Measurements from ENCODE around the gene MLN.

Gene MLN

DNA sequence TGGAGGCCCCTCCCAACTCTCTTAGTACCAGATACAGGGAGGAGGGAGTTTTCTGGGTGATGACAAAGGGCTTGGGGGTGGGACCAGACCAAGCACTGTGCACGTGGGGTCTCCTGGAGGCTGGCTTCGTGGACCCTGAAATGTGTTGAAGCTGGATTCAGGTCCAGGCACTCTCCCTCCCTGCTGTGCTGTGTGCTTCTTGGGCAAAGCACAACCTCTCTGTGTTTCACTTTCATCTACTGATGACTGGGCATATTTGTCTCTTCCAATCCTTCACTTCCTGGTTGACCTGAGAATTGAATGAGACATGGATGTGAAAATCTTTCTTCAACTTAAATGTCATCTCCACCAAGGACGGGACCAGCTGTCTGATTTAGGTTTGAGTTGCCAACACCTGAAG is 14.5 kb upstream of the MLN start:
- Mint-ChIP-seq H3K4me3 (no peak overlapping the region), H3K27me3 (peaks cover 52% of the 10 kb centered on the region), H3K4me1 (peaks cover 6% of the 10 kb centered on the region), H3K27ac (ENCODE audit: low read depth) (no peak overlapping the region), H3K36me3 (ENCODE audit: insufficient read depth) (no peaks in the 10 kb centered on the region), H3K9me3 (no peaks in the 10 kb centered on the region)
- no peak for ATAC-seq (replicated peaks; ENCODE audit: extremely low read depth, poor library complexity, severe bottlenecking)
- DNase-seq (ENCODE audit: low spot score in 2 of 2) = no peak

DNA sequence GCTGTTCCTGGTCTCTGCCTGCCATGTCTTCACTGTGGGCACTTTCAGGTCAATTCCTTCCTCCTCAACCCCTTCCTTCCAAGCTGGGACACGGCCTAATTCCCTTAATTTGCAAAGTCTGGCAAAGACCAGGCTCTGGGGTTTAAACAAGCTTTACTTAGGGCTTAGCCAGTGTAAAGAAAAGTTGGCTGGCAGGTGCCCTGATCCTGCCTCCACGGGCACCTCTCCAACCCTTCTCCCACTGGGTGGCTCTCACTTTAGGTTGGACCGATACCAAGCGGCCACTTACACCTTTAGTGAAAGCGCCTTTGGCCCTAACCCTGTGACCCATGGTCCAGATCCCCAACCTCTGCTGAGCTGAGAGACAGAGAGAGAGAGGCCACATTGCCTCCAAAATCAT is 13.7 kb upstream of the MLN start:
- no peak overlapping the region for H3K4me3 Mint-ChIP-seq
- ATAC-seq (replicated peaks; ENCODE audit: extremely low read depth, poor library complexity, severe bottlenecking) (no peak), DNase-seq (ENCODE audit: low spot score in 2 of 2) (no peak)
- H3K4me1 Mint-ChIP-seq = peaks cover 6% of the 10 kb centered on the region
- no peak overlapping the region for H3K27ac Mint-ChIP-seq (ENCODE audit: low read depth)
- H3K27me3 Mint-ChIP-seq = peaks cover 52% of the 10 kb centered on the region
- H3K9me3 Mint-ChIP-seq = no peaks in the 10 kb centered on the region
- H3K36me3 Mint-ChIP-seq (ENCODE audit: insufficient read depth) = no peaks in the 10 kb centered on the region

- Mint-ChIP-seq H3K4me3 (no peak overlapping the region), H3K9me3 (no peaks in the 10 kb centered on the region), H3K27me3 (peaks cover 57% of the 10 kb centered on the region), H3K4me1 (peaks cover 6% of the 10 kb centered on the region), H3K27ac (ENCODE audit: low read depth) (no peak overlapping the region), H3K36me3 (ENCODE audit: insufficient read depth) (no peaks in the 10 kb centered on the region)
- no peak for DNase-seq (ENCODE audit: low spot score in 2 of 2)
- ATAC-seq (replicated peaks; ENCODE audit: extremely low read depth, poor library complexity, severe bottlenecking) = no peak
Measured at GRCh38 chr6:33816911-33817310, 13.1 kb upstream of the MLN start.

GRCh38 chr6:33815854-33816253 is 12.1 kb upstream of the MLN start:
- H3K27me3 Mint-ChIP-seq = peaks cover 68% of the 10 kb centered on the region
- H3K9me3 Mint-ChIP-seq = no peaks in the 10 kb centered on the region
- DNase-seq (ENCODE audit: low spot score in 2 of 2) = no peak
- H3K4me3 Mint-ChIP-seq = no peak overlapping the region
- ATAC-seq (replicated peaks; ENCODE audit: extremely low read depth, poor library complexity, severe bottlenecking) = no peak
- no peak overlapping the region for H3K27ac Mint-ChIP-seq (ENCODE audit: low read depth)
- H3K4me1 Mint-ChIP-seq = peaks cover 3% of the 10 kb centered on the region
- H3K36me3 Mint-ChIP-seq (ENCODE audit: insufficient read depth) = no peaks in the 10 kb centered on the region

DNA sequence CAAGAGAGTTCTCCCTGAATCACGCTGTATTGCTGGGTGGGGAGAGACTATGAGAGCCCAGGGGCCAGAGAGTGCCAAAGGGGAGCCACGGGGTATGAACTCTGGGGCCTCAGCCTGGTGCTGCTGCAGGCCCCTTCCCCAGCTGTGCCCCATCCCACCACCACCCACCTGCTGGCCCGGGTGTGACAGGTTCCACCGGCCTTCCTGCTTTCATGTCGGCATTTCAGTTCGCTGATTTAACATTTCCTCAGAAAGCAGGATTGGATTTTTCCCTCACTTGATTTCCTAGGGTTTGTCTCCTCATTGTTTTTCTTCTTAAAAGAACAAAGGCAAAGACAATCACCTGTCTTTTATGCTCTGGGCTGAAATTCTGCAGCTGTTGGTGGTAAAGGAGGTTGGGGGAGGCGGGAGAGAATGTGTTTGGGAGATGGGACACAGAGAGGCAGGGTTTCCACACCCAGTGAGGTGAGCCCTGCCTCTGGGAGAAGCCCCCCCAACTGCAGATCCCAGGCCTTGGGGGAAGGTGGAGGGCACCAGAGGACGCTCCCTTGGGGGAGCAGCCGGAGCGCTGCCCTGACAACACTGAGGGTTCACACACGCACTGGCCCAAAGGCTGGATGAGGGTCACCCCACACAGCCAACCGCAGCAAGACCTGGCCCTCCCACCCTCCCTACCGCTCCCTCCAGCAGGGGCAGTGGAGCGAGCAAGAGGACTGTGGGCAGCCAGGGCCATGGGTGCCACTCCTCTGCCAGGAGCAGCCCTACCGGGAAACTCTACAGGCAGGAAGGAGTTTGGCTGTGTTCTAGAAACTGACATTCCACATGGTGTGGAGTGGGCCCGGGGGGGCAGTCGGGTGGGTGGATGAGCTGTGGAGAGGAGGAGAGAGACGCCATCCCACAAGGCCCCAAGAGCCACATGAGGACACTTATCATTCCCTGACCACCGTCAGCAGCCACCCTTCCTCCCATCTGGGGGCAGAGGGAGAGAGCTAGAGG is 10.5 kb upstream of the MLN start:
- Mint-ChIP-seq H3K27me3 (peaks cover 79% of the 10 kb centered on the region), H3K36me3 (ENCODE audit: insufficient read depth) (no peaks in the 10 kb centered on the region), H3K9me3 (no peaks in the 10 kb centered on the region), H3K4me3 (no peak overlapping the region), H3K4me1 (peaks cover 5% of the 10 kb centered on the region), H3K27ac (ENCODE audit: low read depth) (no peak overlapping the region)
- DNase-seq (ENCODE audit: low spot score in 2 of 2) = no peak
- ATAC-seq (replicated peaks; ENCODE audit: extremely low read depth, poor library complexity, severe bottlenecking) = no peak

GRCh38 chr6:33813246-33813904 is 9.6 kb upstream of the MLN start:
- Mint-ChIP-seq H3K36me3 (ENCODE audit: insufficient read depth) (no peaks in the 10 kb centered on the region), H3K27me3 (peaks cover 89% of the 10 kb centered on the region), H3K4me3 (no peak overlapping the region), H3K27ac (ENCODE audit: low read depth) (no peak overlapping the region), H3K9me3 (no peaks in the 10 kb centered on the region), H3K4me1 (peaks cover 10% of the 10 kb centered on the region)
- ATAC-seq (replicated peaks; ENCODE audit: extremely low read depth, poor library complexity, severe bottlenecking) (no peak), DNase-seq (ENCODE audit: low spot score in 2 of 2) (no peak)

GRCh38 chr6:33812669-33813068 is 8.9 kb upstream of the MLN start:
- no peaks in the 10 kb centered on the region for H3K36me3 Mint-ChIP-seq (ENCODE audit: insufficient read depth)
- H3K9me3 Mint-ChIP-seq = no peaks in the 10 kb centered on the region
- ATAC-seq (replicated peaks; ENCODE audit: extremely low read depth, poor library complexity, severe bottlenecking) = no peak
- H3K4me1 Mint-ChIP-seq = peaks cover 17% of the 10 kb centered on the region
- H3K4me3 Mint-ChIP-seq = no peak overlapping the region
- H3K27me3 Mint-ChIP-seq = peaks cover 95% of the 10 kb centered on the region
- H3K27ac Mint-ChIP-seq (ENCODE audit: low read depth) = no peak overlapping the region
- peak in 1 of 2 donors; percentile 22 for DNase-seq (ENCODE audit: low spot score in 2 of 2)

- H3K27ac Mint-ChIP-seq (ENCODE audit: low read depth) = no peak overlapping the region
- H3K27me3 Mint-ChIP-seq = peaks cover 88% of the 10 kb centered on the region
- H3K4me3 Mint-ChIP-seq = no peak overlapping the region
- no peak for ATAC-seq (replicated peaks; ENCODE audit: extremely low read depth, poor library complexity, severe bottlenecking)
- peaks cover 28% of the 10 kb centered on the region for H3K4me1 Mint-ChIP-seq
- no peaks in the 10 kb centered on the region for H3K36me3 Mint-ChIP-seq (ENCODE audit: insufficient read depth)
- H3K9me3 Mint-ChIP-seq = no peaks in the 10 kb centered on the region
- no peak for DNase-seq (ENCODE audit: low spot score in 2 of 2)
Measured at GRCh38 chr6:33809594-33809993, 5.8 kb upstream of the MLN start.

DNA sequence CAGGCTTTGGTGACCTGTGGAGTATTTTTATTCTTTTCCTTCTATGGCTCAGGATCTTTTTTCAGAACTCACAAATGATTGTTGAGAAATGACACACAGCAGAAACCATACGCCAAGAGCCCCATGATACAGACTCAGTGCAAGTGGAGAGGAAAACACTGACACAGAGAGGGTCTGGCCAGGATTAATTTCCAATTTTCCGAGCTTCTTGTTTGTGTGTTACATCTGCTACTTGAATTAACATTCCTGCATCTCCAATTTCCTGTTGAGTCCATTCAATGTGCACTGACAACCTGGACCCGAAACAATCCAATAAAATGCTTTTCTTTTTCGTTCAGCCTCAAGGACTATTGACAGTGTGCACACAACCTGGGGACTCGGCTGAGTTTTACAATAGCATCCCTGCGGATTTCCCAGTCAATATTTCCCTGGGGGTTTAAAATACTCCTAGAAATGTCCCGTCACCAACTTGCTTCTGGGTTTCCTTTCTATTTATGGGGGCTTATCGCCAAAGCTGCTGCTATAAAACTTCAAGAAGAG is 4.9 kb upstream of the MLN start:
- Mint-ChIP-seq H3K4me3 (no peak overlapping the region), H3K4me1 (peaks cover 28% of the 10 kb centered on the region), H3K27ac (ENCODE audit: low read depth) (no peak overlapping the region), H3K36me3 (ENCODE audit: insufficient read depth) (no peaks in the 10 kb centered on the region), H3K27me3 (peaks cover 87% of the 10 kb centered on the region), H3K9me3 (no peaks in the 10 kb centered on the region)
- ATAC-seq (replicated peaks; ENCODE audit: extremely low read depth, poor library complexity, severe bottlenecking) (no peak), DNase-seq (ENCODE audit: low spot score in 2 of 2) (no peak)

DNA sequence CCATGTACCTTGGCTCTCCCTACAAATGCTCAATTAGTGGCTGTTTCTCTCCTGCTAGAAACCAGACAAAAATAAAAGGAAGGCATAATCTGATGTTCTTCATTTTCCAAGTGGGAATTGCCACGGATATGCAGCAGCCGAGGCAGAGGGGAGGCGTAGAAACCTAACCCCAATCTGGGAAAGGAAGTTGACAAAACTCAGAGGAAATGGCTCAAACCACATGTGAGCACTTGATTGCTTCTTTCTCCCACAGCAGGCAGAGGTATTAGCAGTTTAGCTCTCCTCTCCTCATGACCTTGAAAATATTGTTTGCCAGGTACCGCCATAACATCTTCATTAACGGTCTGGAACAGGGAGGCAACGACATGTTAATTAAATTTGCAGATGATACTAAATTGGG is 3.8 kb upstream of the MLN start:
- Mint-ChIP-seq H3K4me3 (peak overlapping the region; percentile 53), H3K27me3 (peaks cover 79% of the 10 kb centered on the region), H3K36me3 (ENCODE audit: insufficient read depth) (no peaks in the 10 kb centered on the region), H3K9me3 (no peaks in the 10 kb centered on the region), H3K27ac (ENCODE audit: low read depth) (peak overlapping the region; percentile 16), H3K4me1 (peaks cover 28% of the 10 kb centered on the region)
- no peak for DNase-seq (ENCODE audit: low spot score in 2 of 2)
- ATAC-seq (replicated peaks; ENCODE audit: extremely low read depth, poor library complexity, severe bottlenecking) = no peak

GRCh38 chr6:33806841-33807240 is 3.0 kb upstream of the MLN start:
- no peaks in the 10 kb centered on the region for H3K36me3 Mint-ChIP-seq (ENCODE audit: insufficient read depth)
- H3K4me1 Mint-ChIP-seq = peaks cover 28% of the 10 kb centered on the region
- no peaks in the 10 kb centered on the region for H3K9me3 Mint-ChIP-seq
- ATAC-seq (replicated peaks; ENCODE audit: extremely low read depth, poor library complexity, severe bottlenecking) = no peak
- peak overlapping the region; percentile 38 for H3K4me3 Mint-ChIP-seq
- no peak for DNase-seq (ENCODE audit: low spot score in 2 of 2)
- no peak overlapping the region for H3K27ac Mint-ChIP-seq (ENCODE audit: low read depth)
- H3K27me3 Mint-ChIP-seq = peaks cover 77% of the 10 kb centered on the region

DNA sequence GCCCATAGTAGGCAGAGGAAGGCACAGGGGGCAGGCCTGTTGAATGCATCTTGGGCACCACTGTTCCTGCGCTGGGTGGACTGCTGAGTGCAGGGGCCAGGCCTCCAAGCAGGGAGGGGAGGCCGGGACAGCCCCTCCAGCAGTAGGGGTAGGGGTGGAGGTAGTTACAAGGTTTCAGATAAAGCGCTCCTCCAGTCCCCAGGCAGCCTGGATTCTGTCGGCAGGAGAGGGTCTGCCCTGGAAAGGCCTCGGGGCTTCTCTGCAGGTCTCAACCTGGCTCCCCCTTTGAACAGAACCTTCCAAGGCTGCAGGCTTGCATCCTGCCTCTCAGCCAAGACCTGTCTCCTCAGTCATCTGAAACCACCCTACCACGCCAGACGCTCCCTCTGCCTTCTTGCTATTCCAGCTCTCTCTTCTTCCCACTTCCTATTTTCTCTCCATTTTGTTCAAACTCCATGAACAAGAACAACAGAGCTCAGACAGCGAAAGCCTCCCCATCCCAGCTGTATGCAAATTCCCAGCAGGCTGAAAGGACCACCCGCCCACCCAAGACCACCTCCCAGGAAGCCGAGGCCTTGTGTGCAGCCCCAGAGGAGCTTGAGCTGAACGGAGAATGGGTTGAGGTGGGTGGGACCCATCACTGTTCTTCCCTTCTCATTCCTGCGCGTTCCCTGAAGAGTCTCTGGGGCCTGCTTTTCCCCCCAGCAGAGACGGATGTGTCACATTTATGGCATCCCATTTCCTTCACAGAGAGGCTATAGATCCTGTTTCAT is 1.4 kb downstream of the MLN start:
- ATAC-seq (replicated peaks; ENCODE audit: extremely low read depth, poor library complexity, severe bottlenecking) (no peak), DNase-seq (ENCODE audit: low spot score in 2 of 2) (no peak)
- Mint-ChIP-seq H3K9me3 (no peaks in the 10 kb centered on the region), H3K4me1 (peaks cover 8% of the 10 kb centered on the region), H3K27ac (ENCODE audit: low read depth) (no peak overlapping the region), H3K4me3 (no peak overlapping the region), H3K27me3 (peaks cover 73% of the 10 kb centered on the region), H3K36me3 (ENCODE audit: insufficient read depth) (peaks cover 2% of the 10 kb centered on the region)

All from central memory CD8-positive, alpha-beta T cell (primary cell).